GM15510 (cell line): ENCODE data around the gene TBCD.

Experiments
- POLR2A ChIP-seq: IDR thresholded peaks from 3 replicates; pipeline ENCODE4 v1.6.1; 2011; ENCODE audit warnings: borderline replicate concordance; ENCODE audit not compliant: insufficient read length; ENCODE audit errors: extremely low read depth

The TBCD gene

DNA sequence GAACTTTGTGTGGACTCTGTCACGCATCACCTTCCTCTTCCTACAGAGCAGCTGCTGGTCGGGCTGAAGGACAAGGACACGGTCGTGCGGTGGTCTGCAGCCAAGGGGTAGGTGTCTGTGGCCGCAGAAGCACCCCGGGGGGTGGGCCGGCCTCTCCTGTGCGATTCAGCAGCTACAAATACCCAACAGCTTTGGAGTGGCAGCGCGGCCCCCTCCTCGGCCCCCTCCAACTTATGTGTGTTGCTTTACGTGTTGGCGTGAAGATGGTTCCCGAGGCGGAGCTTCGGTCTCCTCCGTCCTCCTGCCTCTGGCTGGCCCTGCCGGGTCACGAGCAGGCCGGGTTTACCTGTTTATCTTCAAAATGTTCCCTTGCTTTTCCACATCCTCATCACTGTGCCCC is 55.7 kb downstream of the TBCD start:
- TF ChIP-seq POLR2A, result no peak

DNA sequence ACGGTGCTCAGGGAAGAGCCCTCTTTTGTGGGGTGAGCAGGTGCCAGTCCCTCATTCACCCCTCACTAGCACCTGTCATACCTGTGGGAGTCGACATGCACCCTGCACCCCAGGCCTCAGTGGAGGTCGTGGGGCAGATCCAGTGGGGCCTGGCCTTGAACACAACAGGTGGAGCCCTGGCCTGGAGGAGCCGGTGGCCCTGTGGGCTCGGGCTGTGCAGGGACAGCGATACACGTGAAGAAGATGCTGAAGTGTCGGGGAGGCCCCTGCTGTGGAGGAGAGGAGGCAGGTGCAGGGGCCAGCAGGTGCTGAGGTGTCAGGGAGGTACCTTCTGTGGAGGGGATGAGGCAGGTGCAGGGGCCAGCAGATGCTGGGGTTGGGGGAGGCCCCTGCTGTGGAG is 56.1 kb downstream of the TBCD start:
- TF ChIP-seq POLR2A, result no peak

DNA sequence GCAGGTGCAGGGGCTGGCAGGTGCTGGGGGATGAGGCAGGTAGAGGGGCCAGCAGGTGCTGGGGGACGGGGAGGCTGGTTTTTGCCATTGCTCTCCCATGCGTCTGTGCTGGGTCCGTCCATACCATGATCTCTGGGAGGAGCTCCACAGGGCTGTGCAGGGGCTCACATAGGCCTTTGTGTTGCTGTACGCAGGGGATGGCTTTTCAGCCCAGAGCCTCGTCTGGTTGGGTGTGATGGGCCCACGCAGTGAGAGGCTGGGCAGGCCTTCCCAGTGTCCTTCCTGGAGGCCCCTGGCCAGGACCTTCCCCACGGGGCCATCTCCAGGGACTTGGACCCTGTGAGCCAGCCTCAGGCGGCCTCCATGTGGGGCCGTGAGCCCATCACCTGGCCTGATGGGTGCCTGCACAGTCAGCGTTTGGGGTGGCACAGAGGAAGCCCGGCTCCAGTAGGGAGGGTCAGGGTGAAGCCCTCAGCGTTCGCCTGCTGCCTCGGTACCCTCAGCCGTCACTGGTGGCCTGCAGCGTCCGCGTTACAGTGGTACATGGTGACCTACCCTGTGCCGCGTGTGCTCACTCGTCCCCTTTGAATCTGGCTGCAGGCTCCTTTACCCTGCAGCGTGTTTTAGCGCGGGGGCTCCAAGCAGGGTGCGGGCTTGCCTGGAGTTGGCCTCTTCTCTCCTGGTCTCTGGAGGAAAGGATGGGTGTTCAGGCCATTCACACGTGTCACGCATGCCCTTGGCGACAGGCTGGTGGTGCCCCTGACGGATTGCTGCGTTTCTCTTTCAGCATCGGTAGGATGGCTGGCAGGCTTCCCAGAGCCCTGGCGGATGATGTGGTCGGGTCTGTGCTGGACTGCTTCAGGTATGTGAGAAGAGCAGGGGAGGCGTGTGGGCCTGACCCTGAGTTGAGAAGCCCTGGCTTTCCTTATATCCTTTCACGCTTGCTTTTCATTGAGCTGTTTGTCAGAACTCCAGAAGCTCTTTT is 57.3 kb downstream of the TBCD start:
- TF ChIP-seq POLR2A, result no peak

DNA sequence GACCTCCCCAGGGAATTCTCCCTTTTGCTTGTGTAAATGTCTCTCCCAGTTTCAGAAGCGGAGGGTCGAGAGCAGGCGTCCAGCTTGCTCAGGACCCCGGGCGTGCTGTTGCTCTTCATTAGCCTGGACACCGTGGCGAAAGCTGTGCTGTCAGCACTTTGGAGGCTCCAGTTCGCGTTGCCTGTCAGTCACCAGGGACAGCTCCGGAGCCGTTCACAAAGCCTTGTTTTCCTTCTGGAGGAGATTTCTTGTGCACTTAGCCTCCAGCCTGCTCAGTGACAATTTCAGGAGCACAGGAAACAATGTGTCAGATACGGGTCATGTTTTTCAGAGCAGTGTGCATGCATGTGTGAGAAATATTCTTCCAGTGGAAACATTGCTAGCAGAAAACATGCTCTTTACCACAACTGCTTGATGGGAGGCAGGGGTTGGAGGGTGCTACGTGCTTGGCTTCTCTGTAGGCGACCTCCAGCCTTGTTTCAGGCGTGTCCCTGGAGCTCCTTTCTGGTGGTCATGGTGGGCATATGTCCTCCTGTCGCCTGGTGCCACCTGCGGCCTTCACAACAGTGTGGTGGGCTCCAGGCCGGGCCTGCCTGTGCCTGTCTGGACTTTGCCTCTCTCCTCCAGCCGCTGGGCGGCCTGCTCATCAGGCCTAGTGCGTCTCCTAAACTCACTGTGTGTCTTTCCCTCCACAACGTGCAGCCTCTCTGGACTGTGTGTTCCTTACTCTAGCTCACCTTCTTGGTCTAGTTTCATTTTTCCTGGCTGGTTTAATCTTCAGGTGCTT is 59.0 kb downstream of the TBCD start:
- no peak for TF ChIP-seq POLR2A

DNA sequence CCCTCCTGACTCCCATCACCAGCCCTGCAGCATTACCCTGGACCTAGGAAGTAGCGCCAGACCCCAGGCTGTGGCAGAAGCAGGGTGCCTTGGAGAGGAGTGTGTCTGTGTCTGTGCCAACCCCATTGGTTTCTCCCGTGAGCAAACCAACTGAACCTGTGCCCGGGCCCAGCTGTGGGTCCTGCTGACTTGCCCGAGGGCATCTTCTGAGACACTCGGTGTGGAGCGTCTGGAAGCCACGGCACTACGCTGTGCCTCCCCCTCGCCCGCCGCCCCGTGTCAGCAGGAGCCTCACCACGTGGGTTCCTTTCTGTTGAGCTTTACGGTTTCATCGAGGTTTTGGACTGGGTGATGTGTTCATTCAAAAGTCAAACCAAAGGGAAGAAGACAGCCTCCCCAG is 60.2 kb downstream of the TBCD start:
- no peak for TF ChIP-seq POLR2A

DNA sequence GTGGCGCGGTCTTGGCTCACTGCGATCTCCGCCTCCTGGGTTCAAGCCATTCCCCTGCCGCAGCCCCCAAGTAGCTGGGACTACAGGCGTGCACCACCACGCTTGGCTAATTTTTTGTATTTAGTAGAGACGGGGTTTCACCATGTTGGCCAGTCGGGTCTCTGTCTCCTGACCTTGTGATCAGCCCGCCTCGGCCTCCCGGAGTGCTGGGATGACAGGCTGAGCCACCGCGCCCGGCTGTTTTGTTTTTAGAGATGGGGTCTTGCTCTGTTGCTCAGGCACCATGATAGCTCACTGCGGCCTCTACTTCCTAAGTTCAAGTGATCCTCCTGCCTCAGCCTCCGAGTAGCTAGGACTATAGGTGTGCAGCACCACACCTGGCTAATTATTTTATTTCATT is 60.7 kb downstream of the TBCD start:
- no peak for TF ChIP-seq POLR2A

DNA sequence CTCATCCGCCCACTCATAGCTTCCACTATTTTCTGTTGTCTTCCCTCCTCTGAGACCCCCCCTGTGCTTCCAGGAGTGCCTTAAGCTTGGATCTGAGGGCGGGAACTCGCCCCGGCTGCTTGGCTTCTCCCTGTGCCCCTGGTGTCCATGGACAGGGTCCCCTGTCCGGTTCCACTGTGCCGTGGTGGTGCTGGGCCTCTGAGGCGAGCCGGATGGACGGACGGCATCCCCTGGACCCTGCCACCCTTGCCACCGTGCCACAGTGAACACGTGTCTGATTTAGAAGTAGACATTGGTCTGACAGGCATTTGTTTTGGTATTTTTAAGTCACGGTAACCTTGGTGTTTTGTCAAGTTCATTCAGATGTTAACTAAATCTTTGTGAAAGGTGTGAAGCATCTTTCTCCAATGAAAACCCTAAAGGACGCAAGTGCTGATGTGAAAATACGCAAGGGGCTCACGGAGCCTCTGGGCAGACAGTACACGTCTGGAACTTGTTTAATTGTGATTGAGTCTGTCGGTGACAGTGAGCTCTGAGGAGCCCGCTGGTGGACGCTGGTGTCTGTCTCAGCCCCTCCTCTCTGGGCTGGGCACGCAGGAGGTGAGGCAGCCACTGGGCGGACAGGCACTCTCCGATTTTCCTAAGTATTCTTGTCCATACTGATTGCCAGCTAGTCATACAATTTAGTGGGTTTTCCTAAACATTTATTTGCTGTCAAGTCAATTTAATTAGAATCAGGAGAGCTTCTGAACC is 61.6 kb downstream of the TBCD start:
- TF ChIP-seq POLR2A, result no peak

DNA sequence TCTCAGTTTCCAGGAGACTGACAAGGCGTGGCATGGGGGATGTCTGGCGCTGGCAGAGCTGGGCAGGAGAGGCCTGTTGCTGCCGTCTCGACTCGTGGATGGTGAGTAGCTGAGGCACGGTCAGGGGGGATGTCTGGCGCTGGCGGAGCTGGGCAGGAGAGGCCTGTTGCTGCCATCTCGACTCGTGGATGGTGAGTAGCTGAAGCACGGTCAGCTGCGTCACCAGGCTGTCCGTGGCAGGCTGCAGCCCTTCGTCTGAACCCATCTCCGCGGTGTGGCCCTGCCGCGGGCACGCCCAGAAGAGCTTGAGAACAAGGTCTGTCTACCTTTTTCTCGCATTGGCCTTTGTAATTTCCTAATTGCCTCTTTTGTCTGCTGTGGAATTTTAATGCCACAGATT is 63.0 kb downstream of the TBCD start:
- no peak for TF ChIP-seq POLR2A

DNA sequence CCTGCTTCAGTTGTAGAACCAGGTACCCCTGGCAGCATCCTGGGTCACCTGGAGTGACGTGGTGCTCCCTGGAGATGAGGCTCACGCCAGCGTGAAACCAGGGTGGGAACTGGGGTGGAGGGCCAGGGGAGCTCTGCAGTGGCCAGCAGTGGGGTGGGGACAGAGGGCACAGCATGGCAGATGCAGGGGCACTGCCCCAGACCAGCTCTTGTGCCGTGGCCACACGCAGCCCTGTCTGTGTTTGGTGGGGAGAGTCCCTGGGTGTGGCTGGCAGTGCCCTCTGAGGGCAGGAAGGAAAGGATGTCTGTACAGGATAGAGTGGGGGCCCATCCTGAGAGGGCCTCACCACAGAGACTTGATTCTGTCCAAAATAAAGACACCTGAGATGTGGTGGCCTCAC is 63.5 kb downstream of the TBCD start:
- TF ChIP-seq POLR2A, result no peak

DNA sequence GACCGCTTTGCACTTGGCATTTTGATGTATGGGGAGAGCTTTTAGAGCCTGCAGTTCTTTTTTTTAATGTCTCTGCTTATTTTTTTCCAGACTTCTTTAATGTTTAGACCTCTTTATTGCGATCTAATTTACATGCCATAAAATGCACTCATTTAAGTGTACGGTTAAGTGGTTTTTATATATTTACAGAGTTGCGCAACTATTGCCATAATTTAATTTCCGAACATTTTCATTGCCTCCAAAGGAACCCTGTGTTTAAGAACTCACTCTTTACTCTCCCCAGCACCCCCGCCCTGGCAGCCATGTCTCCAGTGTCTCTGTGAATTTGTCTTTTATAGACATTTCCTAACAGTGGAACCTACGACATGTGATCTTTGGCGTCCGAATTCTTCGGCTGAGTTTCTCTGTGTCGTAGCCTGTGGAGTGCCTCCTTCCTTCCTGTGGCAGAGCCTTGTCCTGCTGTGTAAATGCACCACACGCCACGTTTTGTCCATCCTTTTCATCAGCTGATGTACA is 64.0 kb downstream of the TBCD start:
- no peak for TF ChIP-seq POLR2A

DNA sequence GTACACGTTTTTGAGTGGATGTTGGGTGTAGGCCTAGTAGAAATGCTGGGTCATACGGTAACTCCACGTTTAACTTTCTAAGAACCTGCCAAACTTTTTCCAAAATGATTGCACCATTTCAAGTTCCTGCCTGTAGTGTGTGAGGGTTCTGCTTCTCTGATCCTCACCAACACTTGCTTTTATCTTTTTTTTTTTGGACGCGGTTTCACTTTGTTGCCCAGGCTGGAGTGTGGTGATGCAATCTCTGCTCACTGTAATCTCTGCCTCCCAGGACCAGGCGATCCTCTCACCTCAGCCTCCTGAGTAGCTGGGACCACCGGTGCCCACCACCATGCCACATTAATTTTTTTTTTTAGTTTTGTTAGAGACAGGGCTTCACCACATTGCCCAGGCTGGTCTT is 64.5 kb downstream of the TBCD start:
- TF ChIP-seq POLR2A, result no peak

DNA sequence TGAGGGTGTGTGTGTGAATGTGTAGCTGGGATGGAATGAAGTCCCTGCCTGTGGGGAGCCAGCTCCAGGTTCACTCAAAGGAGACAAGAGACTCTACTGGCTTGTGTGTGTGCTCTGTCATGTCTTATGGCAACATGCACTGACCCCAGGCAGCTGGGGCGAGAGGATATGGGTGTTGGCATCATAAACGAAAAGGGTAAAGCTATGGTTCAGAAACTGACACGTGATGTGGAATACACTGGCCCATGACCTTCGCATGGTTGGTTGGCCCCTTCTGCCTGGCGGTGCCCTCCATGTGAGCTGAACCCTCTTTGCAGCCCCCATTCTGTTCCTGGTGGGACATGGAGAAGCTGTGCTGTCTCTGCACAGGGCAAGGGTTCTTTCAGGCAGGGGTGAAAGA is 66.1 kb downstream of the TBCD start:
- no peak for TF ChIP-seq POLR2A

DNA sequence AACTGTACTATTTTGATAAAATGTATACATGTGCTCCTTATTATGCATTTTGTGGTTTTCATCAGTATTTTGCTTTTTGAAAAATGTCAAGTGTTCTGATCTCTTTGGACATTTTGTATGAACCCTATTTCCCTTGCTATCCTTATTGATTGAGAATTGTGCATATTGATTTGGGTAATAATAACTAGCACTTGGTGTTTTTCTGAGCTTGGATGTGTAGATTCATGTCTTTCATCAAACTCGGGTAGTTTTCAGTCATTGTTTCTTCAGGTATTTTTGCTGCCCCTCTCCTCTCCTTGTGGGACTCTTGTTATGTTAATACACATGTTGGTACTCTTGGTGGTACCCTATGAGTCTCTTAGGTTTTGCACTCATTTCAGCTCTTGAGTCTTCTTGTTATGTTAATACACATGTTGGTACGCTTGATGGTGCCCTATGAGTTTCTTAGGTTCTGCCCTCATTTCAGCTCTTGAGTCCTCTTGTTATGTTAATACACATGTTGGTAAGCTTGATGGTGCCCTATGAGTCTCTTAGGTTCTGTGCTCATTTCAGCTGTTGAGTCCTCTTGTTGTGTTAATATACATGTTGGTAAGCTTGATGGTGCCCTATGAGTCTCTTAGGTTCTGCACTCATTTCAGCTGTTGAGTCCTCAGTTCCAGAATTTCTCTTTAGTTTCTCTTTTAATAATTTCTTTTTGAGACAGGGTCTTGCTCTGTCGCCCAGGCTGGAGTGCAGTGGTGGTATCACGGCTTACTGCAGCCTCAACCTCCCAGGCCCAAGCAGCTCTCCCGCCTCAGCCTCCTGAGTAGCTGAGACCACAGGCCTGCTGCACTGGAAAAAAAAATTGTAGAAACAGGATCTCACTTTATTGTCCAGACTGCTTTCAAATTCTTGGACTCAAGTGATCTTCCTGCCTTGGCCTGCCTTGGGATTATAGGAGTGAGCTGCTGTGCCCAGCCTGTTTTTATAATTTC is 68.7 kb downstream of the TBCD start:
- TF ChIP-seq POLR2A, result no peak

DNA sequence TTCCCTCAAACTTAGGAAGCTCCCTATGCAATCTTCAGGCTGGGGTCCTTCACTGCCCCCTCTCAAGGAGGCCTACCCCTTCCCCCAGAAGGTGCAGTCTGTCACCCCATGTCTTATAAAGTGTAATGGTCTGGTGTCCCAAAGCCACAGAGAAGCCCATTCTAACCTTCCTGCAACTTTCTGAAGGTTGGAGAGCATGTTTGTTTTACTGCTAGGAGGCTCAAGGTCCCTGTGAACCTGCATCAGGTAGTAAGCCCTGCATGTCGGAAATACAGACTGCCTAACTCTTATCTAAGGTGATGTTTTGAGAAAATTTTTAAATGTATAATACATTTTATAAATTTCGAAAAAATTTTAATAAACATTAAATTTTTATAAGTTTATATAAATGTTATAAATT is 69.7 kb downstream of the TBCD start:
- no peak for TF ChIP-seq POLR2A
